OCI-LY3 (cell line): ENCODE results near the gene EHD1.

Experiments
- CTCF ChIP-seq: fragments of 200-600, 300-600 bp; sonication (generic); IDR thresholded peaks from 2 replicates; pipeline ENCODE4 v1.5.1; 2014; ENCODE audit warnings: antibody characterized with exemption, low read length, low read depth
- EZH2phosphoT487 ChIP-seq: fragments of 200-600 bp; shearing (Covaris generic); IDR thresholded peaks from 2 replicates; pipeline ENCODE4 v1.6.1; 2018; ENCODE audit warnings: antibody characterized with exemption, mixed run types, low read depth

DNA sequence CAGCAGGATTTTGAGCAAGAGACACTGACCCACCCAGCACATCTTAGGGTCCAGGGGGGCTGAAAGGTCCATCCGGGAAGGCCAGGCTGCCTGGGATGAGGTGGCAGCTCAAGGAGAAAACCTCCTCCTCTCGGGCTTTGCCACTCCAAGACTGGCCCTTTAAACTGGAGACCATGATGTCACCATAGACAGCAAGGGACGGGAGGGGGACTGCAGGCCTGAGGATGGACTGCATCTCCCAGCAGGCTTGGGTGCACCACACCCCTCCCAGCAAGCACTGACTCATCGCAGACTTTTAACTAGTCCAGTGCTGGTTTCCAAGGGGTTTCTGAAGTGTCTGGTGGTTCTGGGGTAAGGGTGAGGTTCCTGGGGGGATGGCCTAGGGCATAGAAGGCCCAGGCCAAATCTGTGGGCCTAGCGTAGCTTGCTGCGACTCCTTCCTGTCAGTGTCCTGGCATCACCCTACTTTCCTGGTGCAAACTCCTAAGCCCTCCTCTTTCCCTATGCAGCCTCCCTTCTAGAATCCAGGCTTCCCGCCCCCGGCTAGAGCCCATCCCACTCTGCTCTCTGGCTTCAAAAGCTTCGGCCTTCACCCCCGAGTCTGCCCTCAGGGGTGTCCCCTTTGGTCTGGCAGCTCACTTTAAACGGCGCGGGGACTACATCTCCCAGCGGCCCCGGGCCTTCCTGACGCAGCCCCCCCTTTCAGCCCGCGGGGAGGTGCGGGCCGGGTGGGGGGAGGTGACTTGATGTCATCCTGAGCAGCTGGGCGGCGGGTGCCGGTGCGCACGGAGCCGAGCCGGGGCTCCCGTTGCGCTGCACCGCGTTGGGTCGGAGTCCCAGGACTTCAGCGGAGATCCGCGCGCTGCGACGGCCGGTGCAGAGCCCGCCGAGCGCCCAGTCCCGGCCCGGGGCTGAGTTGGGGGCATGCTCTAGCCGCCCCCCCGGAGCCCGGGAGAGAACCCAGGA lies 45.8 kb upstream of the EHD1 start, which contains the start of gene PPP2R5B:
- TF ChIP-seq CTCF (no peak), EZH2phosphoT487 (no peak)
